GM18511 (cell line): ENCODE data around the gene STK24.

Experiments
- ATAC-seq: cut with Tn5 transposase; IDR thresholded peaks from one replicate; pipeline ENCODE4 v1.9.1; 2021; ENCODE audit warnings: mild to moderate bottlenecking, moderate library complexity; ENCODE audit not compliant: unreplicated experiment

Gene STK24

GRCh38 chr13:98476538-98476966 lies 100.4 kb downstream of the STK24 start:
- ATAC-seq = peak; percentile 96

- ATAC-seq = peak; percentile 55
Measured at GRCh38 chr13:98476106-98476505, 100.8 kb downstream of the STK24 start.

- no peak for ATAC-seq
Measured at GRCh38 chr13:98475522-98475921, 101.4 kb downstream of the STK24 start.

GRCh38 chr13:98474761-98475160 lies 102.1 kb downstream of the STK24 start:
- ATAC-seq = no peak

DNA sequence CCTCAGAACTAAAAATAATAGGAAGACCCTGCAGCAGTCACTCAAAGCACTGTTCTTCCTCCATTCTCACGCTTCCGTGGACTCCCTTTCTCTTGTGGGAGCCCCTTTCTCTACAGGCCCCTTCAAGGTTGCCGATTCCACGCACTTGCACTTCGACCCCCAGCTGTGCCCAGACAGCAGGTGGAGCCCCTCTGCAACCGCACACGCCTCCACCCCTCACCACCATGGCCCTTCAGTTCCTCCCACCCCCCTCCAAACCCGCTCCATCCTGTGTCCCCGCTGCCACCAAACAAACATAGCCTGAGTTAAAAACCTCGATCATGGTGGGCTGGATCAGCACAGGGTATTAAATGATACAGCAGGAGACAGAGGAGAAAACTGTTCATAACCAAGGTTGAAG lies 102.6 kb downstream of the STK24 start:
- no peak for ATAC-seq

GRCh38 chr13:98473788-98474144 lies 103.1 kb downstream of the STK24 start:
- no peak for ATAC-seq

DNA sequence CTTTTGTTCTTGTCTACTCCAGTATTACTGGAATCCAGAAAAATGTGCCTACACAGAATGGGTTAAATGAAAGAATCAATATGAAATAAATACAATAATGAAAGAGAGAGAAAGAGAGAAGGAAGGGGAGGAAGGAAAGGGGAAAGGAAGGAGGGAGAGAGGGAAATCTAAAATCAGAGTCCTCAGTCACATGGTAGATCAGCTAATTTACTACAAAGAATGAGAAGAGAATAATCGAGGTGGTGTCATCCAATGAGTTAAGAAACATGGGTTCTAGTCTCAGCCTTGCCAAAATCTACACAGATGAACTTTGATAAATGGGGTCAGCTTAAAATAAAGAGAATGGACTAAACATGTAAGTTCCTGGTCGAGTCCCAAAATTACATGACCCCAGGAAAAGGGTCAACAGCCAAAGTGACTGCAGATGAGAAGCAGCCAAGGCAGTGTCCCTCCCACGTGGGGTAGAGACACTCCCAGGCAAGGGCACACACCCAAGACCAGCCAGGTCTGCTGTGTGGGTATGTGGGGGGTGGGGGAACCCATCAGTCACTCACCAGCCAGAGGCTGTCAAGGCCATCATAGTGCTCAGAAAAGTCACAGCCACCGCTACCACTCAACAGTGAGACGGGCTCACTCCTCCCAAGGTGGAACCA lies 103.6 kb downstream of the STK24 start:
- ATAC-seq = no peak

DNA sequence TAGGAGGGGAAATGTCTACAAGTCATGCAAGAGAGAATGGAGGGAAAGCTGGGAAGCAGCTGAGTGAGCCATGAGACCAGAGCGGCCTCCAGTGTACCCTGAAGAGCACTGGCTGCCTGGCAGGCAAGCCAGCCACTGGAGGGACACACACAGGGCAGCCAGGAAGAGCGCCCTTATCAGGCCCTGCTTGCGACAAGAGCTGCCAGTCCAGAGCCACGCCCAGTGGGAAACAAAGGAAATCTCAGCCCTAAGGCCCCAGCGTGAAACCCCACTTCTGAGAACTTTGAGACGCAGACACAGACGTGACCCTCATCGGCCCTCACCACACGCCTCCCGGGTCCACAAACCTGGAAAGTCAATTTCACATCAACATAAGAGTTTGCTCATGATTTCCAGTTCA lies 105.0 kb downstream of the STK24 start:
- no peak for ATAC-seq

DNA sequence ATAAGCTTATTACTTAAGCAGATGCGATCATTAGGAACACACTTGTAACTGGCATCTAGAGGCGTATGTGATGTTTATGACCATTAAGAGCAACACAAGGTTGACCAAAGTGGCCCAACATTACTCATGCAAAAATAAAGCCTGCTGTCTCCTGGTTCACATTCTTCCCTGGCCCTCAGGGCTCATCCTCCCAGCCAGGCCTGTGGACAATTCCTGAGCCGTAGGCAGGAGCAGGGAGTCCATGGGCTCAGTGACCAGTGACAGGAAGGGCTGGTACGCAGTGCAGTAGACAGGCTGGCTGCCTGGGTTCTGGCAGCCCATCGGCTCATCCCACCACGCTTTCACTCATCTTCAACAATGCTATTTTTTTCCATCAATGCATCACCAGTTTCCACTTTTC lies 106.0 kb downstream of the STK24 start:
- no peak for ATAC-seq

GRCh38 chr13:98468929-98469328 lies 108.0 kb downstream of the STK24 start:
- no peak for ATAC-seq

DNA sequence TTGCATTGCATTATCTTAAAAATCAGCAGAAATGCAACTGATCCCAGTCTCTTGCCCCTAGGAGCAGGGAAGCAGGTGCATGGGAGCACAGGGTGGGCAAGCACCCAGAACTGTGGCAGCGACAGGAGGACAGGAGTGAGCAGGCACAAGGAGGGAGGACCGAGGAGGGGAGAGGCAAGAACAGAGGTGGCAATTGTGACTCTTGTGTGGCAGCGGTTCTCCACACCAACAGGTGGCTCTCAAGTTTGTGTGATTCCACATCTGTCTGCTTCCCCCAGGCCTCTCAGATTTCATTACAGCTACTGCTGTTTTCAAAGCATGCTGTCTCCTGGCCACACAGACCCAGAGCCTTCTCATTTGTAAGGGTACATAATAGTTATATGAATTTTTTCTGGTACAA lies 108.5 kb downstream of the STK24 start:
- no peak for ATAC-seq

- ATAC-seq = no peak
Measured at GRCh38 chr13:98467263-98467985, 109.5 kb downstream of the STK24 start.

- no peak for ATAC-seq
Measured at GRCh38 chr13:98466634-98467236, 110.2 kb downstream of the STK24 start.

GRCh38 chr13:98462946-98463345 lies 114.0 kb downstream of the STK24 start:
- ATAC-seq = no peak

- ATAC-seq = no peak
Measured at GRCh38 chr13:98462241-98462882, 114.5 kb downstream of the STK24 start.

DNA sequence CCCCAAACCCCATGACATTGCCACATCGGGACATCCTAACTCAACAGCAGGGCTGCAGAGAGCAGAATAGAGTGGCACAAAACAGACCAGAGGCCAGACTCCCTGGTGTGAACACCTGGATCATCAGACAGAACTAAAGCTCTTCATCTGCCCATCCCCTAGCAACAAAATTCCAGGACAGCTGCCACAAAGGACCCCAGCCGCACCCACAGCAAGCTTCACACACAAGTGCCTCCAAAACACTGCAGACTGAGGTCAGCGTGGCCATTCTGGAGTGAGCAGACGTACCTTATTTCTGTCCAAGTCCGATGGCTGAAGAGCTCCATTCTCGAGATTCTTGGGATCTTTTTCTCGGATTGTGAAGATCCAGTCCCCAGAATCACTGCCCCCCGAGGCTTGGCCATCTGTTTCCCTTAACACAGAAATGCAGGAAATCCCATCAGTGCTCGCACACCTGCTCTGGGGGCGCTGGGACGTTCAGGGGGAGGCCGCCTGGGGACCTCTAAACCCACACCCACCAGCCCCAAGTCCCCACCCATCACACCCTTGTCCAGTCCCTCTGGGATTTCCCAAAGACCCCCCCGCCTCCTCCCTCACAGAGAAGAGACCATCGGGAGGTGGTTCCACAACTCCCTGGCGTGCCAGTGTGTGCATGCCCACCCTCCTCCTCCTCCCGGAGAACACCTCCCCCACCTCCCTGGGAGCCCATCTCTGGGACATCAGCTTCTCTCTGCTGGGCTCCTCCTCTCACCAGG lies 115.2 kb downstream of the STK24 start:
- ATAC-seq = no peak

- ATAC-seq = no peak
Measured at GRCh38 chr13:98460516-98460915, 116.4 kb downstream of the STK24 start.

DNA sequence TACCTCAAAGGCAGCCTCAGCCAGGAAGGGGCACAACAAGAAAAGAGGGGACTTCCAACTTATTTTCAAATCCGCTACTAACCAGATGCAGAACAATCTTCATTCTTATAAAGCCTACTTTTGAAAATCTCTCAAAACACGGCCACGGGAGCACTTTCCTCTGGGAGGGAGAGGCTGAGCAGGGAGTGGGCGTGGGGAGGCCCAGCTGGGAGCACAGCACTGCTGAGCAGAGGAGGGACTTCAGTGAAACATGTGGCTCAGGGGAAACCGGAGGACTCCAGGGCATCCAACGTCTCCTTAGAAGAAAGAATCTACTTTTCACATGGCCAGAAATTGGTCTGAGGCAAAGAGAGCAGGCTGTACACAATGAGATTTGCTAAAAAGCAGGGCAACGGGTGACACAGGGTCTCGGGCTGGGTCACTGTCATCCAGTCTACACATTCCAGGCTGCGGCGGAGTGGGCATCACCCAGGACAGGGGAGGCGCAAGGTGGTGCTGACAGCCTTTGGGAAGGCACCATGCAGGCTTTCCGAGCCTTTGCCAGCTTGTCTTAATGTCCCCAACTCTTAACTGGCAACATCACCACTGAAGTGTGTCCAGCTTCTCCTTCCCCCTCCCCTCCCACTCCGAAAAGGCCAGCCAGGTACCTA lies 117.1 kb downstream of the STK24 start:
- ATAC-seq = no peak

DNA sequence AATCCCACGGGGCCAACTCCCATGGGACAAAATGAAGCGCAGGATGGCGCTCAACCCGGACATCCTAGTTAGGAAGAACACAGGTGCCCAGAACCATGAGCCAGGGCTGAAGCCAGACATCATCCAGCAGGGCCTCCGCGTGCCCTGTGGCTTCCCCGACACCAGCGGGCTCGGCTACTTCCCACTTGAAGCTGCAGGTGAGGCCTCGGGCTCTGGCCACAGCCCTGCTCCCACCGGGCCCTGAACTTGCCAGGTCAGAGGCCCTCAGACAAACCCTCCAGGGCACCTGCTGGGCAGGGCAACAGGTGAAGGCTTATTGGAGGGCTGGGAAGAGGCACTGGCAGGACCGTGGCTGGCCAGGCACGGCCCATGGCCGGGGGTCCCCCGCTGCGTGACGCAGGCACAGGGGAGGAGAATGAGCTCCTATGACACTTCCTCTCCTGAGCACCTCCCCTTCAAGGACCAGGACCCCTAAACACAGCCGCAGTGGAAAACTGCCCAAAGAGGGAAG lies 117.7 kb downstream of the STK24 start:
- no peak for ATAC-seq

- ATAC-seq = no peak
Measured at GRCh38 chr13:98458431-98458830, 118.5 kb downstream of the STK24 start.
